ENCODE measurements around the gene ATXN2L.

DNA sequence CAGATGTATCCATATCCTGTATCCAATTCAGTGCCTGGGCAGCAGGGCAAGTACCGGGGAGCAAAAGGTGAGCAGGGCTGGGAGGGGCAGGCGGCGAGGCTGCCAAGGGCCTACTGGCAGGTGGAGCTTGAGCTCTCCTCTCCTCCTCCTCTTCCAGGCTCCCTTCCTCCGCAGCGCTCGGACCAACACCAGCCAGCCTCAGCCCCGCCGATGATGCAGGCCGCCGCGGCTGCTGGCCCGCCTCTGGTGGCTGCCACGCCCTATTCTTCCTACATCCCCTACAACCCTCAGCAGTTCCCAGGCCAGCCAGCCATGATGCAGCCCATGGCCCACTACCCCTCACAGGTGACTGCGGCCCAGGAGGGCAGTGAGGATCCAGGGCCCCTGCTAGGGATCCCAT is 11.6 kb downstream of the ATXN2L start:
- TF ChIP-seq REST (IDR thresholded peaks at IDR 0.05), result no peak
- no peak for TF ChIP-seq YY1 (IDR thresholded peaks at IDR 0.05)
- TF ChIP-seq NR2F2 (IDR thresholded peaks at IDR 0.05), result no peak
- TF ChIP-seq CTCF (IDR thresholded peaks at IDR 0.05; ENCODE audit: low read depth, low read length, missing input control), result no peak
- TF ChIP-seq ATF3 (IDR thresholded peaks at IDR 0.05), result no peak
- no peak for TF ChIP-seq EGR1 (IDR thresholded peaks at IDR 0.05; ENCODE audit: low read depth in 2 of 2)
- no peak for TF ChIP-seq TAF1 (conservative IDR thresholded peaks at IDR 0.05)
- no peak for TF ChIP-seq RAD21 (IDR thresholded peaks at IDR 0.05)
- TF ChIP-seq, protein P1, sequence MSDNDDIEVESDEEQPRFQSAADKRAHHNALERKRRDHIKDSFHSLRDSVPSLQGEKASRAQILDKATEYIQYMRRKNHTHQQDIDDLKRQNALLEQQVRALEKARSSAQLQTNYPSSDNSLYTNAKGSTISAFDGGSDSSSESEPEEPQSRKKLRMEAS (IDR thresholded peaks at IDR 0.05), result no peak
- no peak for TF ChIP-seq FOXA1 (IDR thresholded peaks at IDR 0.05)
- no peak for TF ChIP-seq ZBTB33 (IDR thresholded peaks at IDR 0.05)
- no peak for TF ChIP-seq RXRA (IDR thresholded peaks at IDR 0.05)
- no peak for TF ChIP-seq FOXA2 (IDR thresholded peaks at IDR 0.05)

Data from liver (tissue), 3 donors.